Activated T-helper 17 cell treated with anti-CD3 and anti-CD28 coated beads, Interleukin-2, amount 50 U/mL, for 72 hours (primary cell): Measurements from ENCODE around the gene SIRT5. TPM values are rescaled to one million over a fixed set of nuclear protein-coding genes. Genes with fewer than 3 reads are reported as not detected.

Experiments used
- ATAC-seq: fragments of 150-1000 bp; cut with Tn5 transposase; replicated peaks from 2 replicates; pipeline ENCODE4 v1.10.0; 2021; ENCODE audit warnings: mild to moderate bottlenecking, moderate library complexity
- H3K27ac Mint-ChIP-seq: one replicate; pipeline ENCODE4 v1.8.0; 2022; ENCODE audit warnings: mixed read lengths
- H3K27me3 Mint-ChIP-seq: one replicate; pipeline ENCODE4 v1.8.0; 2022; ENCODE audit warnings: mixed read lengths
- H3K36me3 Mint-ChIP-seq: one replicate; pipeline ENCODE4 v1.8.0; 2022; ENCODE audit warnings: low read depth, mild to moderate bottlenecking, mixed read lengths
- H3K4me1 Mint-ChIP-seq: one replicate; pipeline ENCODE4 v1.8.0; 2022; ENCODE audit warnings: mixed read lengths
- H3K4me3 Mint-ChIP-seq: one replicate; pipeline ENCODE4 v1.8.0; 2022; ENCODE audit warnings: mild to moderate bottlenecking, mixed read lengths
- H3K9me3 Mint-ChIP-seq: one replicate; pipeline ENCODE4 v1.8.0; 2022; ENCODE audit warnings: mixed read lengths
- total RNA-seq, 2 donors: library from RNA; stranded (reverse); gene quantifications; one replicate each; pipeline ENCODE4 v1.2.3, GENCODE V29; 2022

SIRT5 gene
- total RNA-seq, 2 donors from 2014 or later = 6.6 to 8.9 TPM

DNA sequence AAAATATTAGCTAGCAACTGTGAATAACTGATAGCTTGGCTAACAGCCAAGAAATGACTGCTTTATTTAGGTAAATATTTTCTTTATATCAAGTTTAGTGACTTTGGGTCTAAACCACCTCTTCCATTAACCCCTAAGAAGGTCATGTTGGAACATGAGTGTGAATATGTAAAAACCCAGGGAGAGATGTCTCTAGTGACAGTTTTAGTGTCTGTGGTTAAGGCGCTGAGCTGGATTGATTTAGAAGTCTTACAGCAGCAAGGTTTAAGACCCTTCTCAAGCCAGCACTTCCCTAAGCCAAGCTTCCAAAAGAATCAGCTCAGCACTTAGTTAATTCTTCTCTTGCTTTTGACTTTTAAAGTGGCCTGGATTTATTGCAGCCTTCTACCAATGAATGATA is 11.4 kb upstream of the SIRT5 start:
- H3K4me1 Mint-ChIP-seq = peaks cover 4% of the 10 kb centered on the region
- H3K27me3 Mint-ChIP-seq = peaks cover 9% of the 10 kb centered on the region
- H3K36me3 Mint-ChIP-seq = no peaks in the 10 kb centered on the region
- no peak overlapping the region for H3K4me3 Mint-ChIP-seq
- no peaks in the 10 kb centered on the region for H3K9me3 Mint-ChIP-seq
- no peak for ATAC-seq
- no peak overlapping the region for H3K27ac Mint-ChIP-seq

DNA sequence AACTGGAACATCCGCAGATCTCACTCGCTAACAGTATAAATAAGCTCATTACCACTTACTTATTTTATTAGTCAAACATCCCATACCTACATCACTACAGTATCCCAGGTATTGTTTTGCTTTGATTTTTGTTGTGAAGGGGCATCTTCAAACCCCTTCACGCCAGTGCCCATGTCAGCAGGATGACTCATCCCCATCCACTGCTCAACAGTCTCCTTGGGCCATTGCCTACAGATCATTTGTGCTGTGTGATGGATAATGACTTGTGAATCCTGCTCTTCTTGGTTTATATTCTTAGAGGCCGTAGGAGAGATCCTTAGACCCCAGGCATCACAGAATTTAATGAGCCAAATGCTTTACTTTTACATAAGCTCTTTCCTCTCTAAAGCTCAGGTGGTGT is 8.5 kb upstream of the SIRT5 start:
- no peaks in the 10 kb centered on the region for H3K36me3 Mint-ChIP-seq
- no peak for ATAC-seq
- H3K9me3 Mint-ChIP-seq = no peaks in the 10 kb centered on the region
- H3K27me3 Mint-ChIP-seq = peaks cover 9% of the 10 kb centered on the region
- H3K4me3 Mint-ChIP-seq = no peak overlapping the region
- no peaks in the 10 kb centered on the region for H3K4me1 Mint-ChIP-seq
- no peak overlapping the region for H3K27ac Mint-ChIP-seq

DNA sequence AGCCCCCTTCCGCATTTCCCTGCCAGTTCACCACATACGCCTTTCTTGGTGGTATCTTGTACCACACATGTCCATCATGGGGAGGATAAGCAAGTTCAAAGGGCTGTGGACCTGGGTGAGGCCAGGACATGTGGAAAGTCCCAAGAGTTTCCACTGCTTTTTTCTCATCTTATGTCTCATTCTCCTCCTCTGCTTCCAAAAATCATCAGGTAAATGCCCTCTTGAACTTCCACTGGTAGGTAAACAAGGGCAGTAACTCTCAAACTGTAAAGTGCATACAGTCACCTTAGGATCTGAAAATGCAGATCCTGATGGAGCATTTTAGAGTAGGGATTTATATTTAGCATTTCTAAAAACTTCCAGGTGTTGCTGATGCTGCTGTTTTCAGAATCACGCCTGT is 7.9 kb upstream of the SIRT5 start:
- Mint-ChIP-seq H3K36me3 (no peaks in the 10 kb centered on the region), H3K27me3 (peaks cover 9% of the 10 kb centered on the region), H3K9me3 (no peaks in the 10 kb centered on the region), H3K4me1 (no peaks in the 10 kb centered on the region), H3K4me3 (no peak overlapping the region), H3K27ac (no peak overlapping the region)
- ATAC-seq = no peak

DNA sequence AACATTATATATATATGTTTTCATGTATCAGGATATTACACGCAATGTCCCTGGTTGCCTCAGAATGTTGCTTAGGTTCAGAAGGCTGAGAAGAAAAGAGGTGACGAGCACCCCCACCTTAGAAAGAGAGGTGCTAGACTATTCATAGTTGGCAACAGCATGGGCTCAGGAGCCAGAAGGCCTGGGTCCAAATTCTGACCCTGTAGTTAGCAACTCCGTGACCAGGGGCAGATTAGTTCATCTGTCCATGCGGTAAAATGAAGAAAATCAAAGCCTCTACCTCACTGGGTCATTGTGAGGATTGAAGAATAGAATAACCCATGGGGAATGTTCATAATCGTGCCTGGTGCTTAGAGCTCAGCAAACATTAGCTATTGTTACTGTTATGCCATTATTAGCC is 5.4 kb upstream of the SIRT5 start:
- Mint-ChIP-seq H3K4me1 (no peaks in the 10 kb centered on the region), H3K27ac (no peak overlapping the region), H3K27me3 (peaks cover 5% of the 10 kb centered on the region), H3K9me3 (no peaks in the 10 kb centered on the region), H3K36me3 (no peaks in the 10 kb centered on the region), H3K4me3 (no peak overlapping the region)
- no peak for ATAC-seq

DNA sequence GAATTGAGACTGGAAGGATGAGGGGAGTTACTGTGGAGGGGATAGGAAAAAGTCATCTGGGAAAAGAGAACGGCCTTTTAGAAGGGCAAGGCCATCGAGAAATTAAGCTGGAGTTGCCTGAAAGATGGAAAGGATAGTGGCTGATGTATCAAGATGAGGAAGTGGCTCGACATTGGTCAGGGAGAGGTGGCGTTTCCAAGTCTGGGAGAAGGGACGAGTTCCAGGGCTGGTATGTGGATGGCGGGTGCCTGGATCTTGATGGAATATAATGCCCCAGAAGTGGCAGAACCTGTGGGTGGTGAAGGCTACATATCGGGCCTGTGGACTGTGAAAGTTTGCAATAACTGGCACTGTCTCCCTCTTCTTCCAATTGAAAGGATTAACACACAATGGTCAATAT is 2.2 kb upstream of the SIRT5 start:
- H3K36me3 Mint-ChIP-seq = peaks cover 8% of the 10 kb centered on the region
- peak overlapping the region; percentile 32 for H3K27ac Mint-ChIP-seq
- peaks cover 5% of the 10 kb centered on the region for H3K4me1 Mint-ChIP-seq
- H3K4me3 Mint-ChIP-seq = peak overlapping the region; percentile 93
- H3K27me3 Mint-ChIP-seq = no peaks in the 10 kb centered on the region
- no peak for ATAC-seq
- H3K9me3 Mint-ChIP-seq = no peaks in the 10 kb centered on the region

DNA sequence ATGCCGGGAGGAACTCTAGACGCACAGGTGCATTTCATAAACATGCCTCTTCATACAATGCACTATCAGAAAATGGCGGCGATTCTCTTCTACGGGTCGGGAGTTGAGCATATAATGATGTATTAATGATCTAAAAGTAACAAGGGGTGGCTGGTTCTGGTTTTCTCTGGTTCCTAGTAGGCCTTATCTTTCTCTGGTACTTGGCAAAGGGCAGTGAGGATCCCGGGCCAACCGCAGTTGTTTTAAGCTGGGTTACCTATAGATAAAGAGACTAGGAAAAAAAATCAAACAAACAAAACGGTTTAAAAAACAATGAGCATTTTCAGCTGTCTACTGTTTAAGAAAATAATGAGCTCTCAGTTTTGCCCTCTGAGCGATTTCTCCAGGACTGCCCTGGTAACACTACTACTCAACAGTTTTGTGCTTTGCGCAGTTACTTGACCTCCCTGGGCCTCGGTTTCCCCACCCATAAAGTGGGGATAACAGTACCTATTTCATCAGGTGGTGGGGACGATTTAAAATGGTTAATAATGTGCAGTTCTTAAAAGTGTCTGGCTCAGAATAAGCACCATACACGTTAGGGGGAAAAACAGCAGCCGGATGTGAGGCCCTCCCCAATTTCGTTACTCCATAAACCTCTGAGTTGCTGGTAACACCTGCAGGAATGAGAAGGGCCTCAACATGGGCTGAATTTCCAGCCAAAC is 1.3 kb upstream of the SIRT5 start:
- H3K9me3 Mint-ChIP-seq = no peaks in the 10 kb centered on the region
- H3K27ac Mint-ChIP-seq = peak overlapping the region; percentile 94
- peaks cover 8% of the 10 kb centered on the region for H3K4me1 Mint-ChIP-seq
- no peaks in the 10 kb centered on the region for H3K27me3 Mint-ChIP-seq
- peak overlapping the region; percentile 93 for H3K4me3 Mint-ChIP-seq
- peaks cover 8% of the 10 kb centered on the region for H3K36me3 Mint-ChIP-seq
- ATAC-seq = no peak

DNA sequence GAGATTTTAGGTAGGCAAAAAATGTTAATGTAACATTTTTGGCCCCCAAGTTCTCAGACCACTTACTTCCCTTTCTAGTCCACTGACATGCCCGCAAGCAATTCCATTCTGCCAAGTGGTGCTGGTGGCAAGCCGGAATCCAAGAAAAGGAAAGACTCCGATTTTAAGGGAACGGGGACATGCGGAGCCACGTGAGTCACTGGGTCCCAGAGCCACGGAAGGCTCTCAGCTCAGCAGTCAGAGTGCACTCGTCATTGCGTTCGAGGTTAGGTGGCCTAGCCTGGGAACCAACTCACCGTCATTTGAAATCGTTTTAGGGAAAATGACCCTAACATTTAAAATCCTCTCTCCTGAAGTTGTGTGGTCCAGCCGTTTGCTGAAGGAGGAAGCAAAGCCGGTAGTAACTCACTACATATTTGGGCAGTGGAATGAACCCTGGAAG is 711 bp upstream of the SIRT5 start:
- peaks cover 8% of the 10 kb centered on the region for H3K4me1 Mint-ChIP-seq

DNA sequence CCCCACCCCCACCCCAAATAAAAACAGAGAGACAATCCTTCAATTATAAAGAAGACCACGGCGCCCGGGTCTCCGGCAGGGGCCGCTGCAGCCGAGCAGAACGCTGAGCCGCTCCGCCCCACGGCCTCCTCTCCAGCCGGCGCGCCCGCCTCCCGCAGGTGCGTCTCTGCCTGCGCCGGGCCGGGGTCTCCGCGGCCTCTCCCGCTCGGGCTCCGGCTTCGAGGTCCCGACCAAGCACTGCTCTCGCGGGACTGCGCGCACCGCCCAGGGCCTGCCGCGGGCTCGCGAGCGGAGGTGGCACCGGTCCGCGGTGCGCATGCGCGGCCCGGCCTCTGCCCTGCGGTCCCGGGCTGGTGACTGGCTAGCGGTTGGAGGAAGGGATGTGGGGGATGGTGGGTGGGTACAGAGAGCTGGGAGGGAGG is 241 bp upstream of the SIRT5 start:
- peak overlapping the region; percentile 93 for H3K4me3 Mint-ChIP-seq
- H3K36me3 Mint-ChIP-seq = peaks cover 8% of the 10 kb centered on the region
- H3K9me3 Mint-ChIP-seq = no peaks in the 10 kb centered on the region
- peaks cover 8% of the 10 kb centered on the region for H3K4me1 Mint-ChIP-seq
- ATAC-seq = peak; percentile 87
- no peaks in the 10 kb centered on the region for H3K27me3 Mint-ChIP-seq
- H3K27ac Mint-ChIP-seq = peak overlapping the region; percentile 94

More for the DNA sequence above, 711 bp upstream of the SIRT5 start:
- no peak for ATAC-seq
- Mint-ChIP-seq H3K9me3 (no peaks in the 10 kb centered on the region), H3K4me3 (peak overlapping the region; percentile 93), H3K27ac (peak overlapping the region; percentile 94), H3K36me3 (peaks cover 8% of the 10 kb centered on the region), H3K27me3 (no peaks in the 10 kb centered on the region)

DNA sequence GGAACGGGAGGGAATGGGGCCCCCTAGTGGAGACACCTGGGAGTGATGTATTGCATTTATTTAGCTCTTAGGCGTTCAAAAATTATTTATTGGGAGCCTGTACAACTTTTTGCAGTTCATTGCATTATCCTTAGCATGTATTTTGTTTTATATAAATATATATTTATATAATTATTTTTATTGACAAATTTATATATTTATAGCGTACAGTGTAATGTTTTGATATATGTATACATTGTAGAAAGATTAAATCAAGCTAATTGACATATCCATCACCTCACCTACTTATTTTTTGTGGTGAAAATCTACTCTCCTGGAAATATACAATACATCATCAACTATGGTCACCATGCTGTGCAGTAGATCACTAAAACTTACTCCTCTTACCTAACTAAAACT is 975 bp downstream of the SIRT5 start:
- peak overlapping the region; percentile 94 for H3K27ac Mint-ChIP-seq
- H3K9me3 Mint-ChIP-seq = no peaks in the 10 kb centered on the region
- ATAC-seq = no peak
- H3K27me3 Mint-ChIP-seq = no peaks in the 10 kb centered on the region
- H3K4me1 Mint-ChIP-seq = peaks cover 8% of the 10 kb centered on the region
- peak overlapping the region; percentile 93 for H3K4me3 Mint-ChIP-seq
- peaks cover 8% of the 10 kb centered on the region for H3K36me3 Mint-ChIP-seq

DNA sequence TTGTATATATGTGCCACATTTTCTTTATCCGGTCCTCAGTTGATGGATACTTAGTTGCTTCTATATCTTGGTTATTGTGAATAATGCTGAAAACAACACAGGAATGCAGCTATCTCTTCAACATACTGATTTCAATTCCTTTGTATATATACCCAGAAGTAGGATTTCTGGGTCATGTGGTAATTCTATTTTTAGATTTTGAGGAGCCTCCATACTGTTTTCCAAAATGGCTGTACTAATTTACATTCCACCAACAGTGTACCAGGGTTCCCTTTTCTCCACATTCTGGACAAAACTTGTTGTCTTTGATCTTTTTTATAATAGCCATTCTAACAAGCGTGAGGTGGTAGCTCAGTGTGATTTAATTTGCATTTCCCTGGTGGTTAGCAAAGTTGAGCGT is 1.6 kb downstream of the SIRT5 start:
- Mint-ChIP-seq H3K9me3 (no peaks in the 10 kb centered on the region), H3K4me1 (peaks cover 8% of the 10 kb centered on the region), H3K4me3 (peak overlapping the region; percentile 93), H3K36me3 (peaks cover 14% of the 10 kb centered on the region), H3K27me3 (no peaks in the 10 kb centered on the region), H3K27ac (peak overlapping the region; percentile 94)
- ATAC-seq = no peak

DNA sequence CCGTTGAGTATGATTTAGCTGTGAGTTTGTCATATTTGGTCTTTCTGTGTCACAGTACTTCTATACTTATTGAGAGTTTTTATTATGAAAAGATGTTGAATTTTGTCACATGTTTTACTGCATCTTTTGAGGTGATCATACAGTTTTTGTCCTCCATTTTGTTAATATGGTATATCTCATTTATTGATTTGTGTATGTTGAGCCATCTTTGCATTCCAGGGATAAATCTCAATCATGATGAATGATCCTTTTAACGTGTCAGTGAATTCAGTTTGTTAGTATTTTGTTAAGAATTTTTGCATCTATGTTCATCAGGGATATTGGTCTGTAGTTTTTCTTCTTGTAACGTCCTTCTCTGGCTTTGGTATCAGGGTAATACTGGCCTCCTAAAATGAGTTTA is 3.5 kb downstream of the SIRT5 start:
- H3K27me3 Mint-ChIP-seq = no peaks in the 10 kb centered on the region

DNA sequence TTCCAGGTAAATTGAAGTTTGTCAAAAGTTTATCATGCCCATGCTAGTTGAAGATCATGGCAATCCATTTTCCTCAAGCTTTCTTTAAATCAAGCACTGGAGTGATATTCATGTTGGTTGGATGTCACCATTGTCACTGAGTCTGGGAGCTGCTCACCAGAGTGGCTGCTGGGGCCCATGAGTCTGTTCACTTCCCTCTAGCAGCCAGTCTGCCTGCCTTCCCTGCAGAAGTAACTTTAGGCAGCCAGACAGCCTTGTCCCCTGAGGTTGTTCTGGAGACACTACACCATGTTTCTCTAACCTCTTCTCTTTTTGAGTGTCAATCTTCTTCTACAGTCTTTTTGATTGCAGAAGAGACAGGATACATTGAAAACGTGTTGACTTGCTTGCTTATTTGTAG is 5.5 kb downstream of the SIRT5 start:
- Mint-ChIP-seq H3K36me3 (peaks cover 22% of the 10 kb centered on the region), H3K4me3 (no peak overlapping the region), H3K9me3 (no peaks in the 10 kb centered on the region), H3K27me3 (no peaks in the 10 kb centered on the region), H3K4me1 (peaks cover 8% of the 10 kb centered on the region), H3K27ac (peak overlapping the region; percentile 4)
- ATAC-seq = no peak

More for the DNA sequence above, 3.5 kb downstream of the SIRT5 start:
- Mint-ChIP-seq H3K9me3 (no peaks in the 10 kb centered on the region), H3K4me1 (peaks cover 8% of the 10 kb centered on the region), H3K4me3 (no peak overlapping the region), H3K27ac (no peak overlapping the region), H3K36me3 (peaks cover 20% of the 10 kb centered on the region)
- no peak for ATAC-seq

DNA sequence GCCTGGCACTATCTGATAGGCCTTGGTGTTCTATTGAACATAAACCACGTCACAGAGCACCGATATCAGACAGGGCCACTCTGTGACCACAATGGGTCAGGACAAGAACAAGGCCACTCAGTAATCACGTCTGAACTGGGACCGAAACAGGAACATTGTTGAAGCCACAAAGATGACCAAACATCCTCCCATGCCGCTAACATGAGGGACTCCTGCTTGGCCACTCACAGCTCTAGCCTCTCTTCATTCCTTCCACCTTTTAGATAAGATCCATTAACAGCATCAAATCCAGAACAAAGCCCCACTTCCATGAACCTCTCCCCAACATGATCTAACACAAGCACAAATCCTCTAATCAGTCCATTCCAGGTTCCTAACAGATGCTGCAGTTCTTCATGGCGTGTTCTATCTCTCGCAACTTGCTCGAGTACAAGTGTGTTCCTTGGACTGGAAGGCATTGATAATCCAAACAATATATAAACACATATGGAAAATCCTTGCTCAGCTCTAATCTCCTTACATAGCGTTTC is 7.4 kb downstream of the SIRT5 start:
- no peaks in the 10 kb centered on the region for H3K9me3 Mint-ChIP-seq
- peaks cover 3% of the 10 kb centered on the region for H3K4me1 Mint-ChIP-seq
- H3K36me3 Mint-ChIP-seq = peaks cover 20% of the 10 kb centered on the region
- no peak overlapping the region for H3K27ac Mint-ChIP-seq
- H3K27me3 Mint-ChIP-seq = no peaks in the 10 kb centered on the region
- no peak for ATAC-seq
- H3K4me3 Mint-ChIP-seq = no peak overlapping the region

DNA sequence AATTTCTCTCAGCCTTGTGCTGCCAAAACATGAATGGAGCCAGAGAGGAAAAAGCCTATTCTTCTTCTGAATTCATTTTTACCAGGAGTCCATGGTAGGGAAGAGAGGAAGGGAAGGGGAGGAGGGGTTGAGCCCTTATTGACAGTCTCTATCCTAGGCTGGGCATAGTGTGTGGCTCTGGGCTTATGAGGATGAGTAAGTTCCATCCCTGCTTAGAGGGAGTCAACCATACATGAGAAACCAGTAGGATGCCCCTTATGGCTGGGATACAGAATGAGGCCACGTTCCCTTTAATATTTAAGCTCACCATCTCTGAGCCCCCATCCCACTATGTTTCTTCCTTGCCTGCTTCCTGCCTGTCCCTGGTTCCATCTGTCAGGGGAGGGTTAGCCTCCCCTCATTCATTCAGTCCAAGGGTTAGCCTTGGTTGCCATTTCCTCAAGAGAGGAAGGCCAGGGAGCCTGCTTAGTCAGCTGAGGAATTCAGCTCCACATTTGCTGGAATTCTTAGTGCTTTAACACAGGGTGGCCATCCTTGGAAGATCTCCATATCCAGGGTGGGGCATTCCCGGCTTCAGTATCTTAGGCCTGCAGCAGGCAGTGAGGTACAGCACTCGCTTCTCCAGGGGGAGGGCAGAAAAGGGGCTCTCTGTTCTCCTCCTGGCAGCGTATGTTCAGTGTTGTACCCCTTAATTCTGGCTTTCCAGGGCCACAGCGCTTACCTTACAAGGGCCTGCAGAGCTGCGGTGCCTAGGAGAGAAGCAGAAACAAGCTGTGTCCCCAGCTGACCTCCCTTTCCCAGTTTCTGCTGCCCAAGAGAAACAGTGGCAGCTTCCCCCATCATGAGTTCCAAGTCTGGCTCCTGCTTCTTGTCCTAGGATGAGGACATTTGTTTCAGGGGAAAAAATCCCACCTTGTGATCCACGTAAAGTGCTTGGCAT is 12.5 kb downstream of the SIRT5 start:
- Mint-ChIP-seq H3K9me3 (no peaks in the 10 kb centered on the region), H3K36me3 (peaks cover 24% of the 10 kb centered on the region), H3K27ac (no peak overlapping the region), H3K4me3 (no peak overlapping the region), H3K4me1 (no peaks in the 10 kb centered on the region), H3K27me3 (no peaks in the 10 kb centered on the region)
- ATAC-seq = no peak

DNA sequence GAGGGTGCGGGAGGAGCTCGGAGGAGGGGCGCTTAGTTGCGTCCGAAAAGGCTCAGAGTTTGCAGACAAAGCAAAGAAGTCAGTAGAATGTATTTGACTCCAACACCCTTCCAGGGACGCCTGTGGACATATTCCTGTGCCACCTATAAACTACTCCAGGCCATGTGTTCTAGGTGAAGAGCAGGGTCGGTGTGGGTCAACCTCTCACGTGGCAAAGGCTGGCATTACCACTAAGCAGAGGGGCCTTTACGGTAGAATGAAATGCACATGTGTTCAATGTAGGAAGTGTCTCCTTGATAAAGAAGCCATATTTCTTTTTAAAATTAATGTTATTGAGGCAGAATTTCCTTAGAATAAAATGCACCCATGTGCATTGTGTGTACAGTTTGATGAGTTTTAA is 15.4 kb downstream of the SIRT5 start:
- ATAC-seq = no peak
- H3K27me3 Mint-ChIP-seq = no peaks in the 10 kb centered on the region
- peaks cover 11% of the 10 kb centered on the region for H3K36me3 Mint-ChIP-seq

More for the DNA sequence above, 15.4 kb downstream of the SIRT5 start:
- Mint-ChIP-seq H3K27ac (no peak overlapping the region), H3K4me1 (no peaks in the 10 kb centered on the region), H3K9me3 (no peaks in the 10 kb centered on the region), H3K4me3 (no peak overlapping the region)
